Progenitor cell of endocrine pancreas (in vitro differentiated cells): ENCODE data around the gene WT1. TPM values are rescaled to one million over a fixed set of nuclear protein-coding genes. Genes with fewer than 3 reads are reported as not detected.

Experiments
- DNase-seq: peaks from one replicate; pipeline ENCODE4 v3.0.0; 2021; ENCODE audit warnings: low spot score; ENCODE audit not compliant: unreplicated experiment
- H3K27ac Mint-ChIP-seq: 2 replicates; pipeline ENCODE4 v1.8.0; 2021; ENCODE audit warnings: mild to moderate bottlenecking, moderate library complexity, mixed read lengths
- H3K27me3 Mint-ChIP-seq: 2 replicates; pipeline ENCODE4 v1.8.0; 2021; ENCODE audit warnings: mixed read lengths
- H3K36me3 Mint-ChIP-seq: 2 replicates; pipeline ENCODE4 v1.8.0; 2022; ENCODE audit warnings: mixed read lengths; ENCODE audit not compliant: insufficient read depth
- H3K4me1 Mint-ChIP-seq: 2 replicates; pipeline ENCODE4 v1.8.0; 2021; ENCODE audit warnings: low read depth, mixed read lengths
- H3K4me3 Mint-ChIP-seq: 2 replicates; pipeline ENCODE4 v1.8.0; 2021; ENCODE audit warnings: low read depth, mild to moderate bottlenecking, moderate library complexity, mixed read lengths
- H3K9me3 Mint-ChIP-seq: 2 replicates; pipeline ENCODE4 v1.8.0; 2021; ENCODE audit warnings: low read depth, mixed read lengths
- total RNA-seq: library from RNA; stranded (reverse); gene quantifications from 2 replicates; pipeline ENCODE4 v1.2.1, GENCODE V29; 2021
- TF ChIP-seq, protein P1 (sequence below): fragments of 200-600 bp; sonication (generic); IDR thresholded peaks from one replicate; pipeline ENCODE4 v1.5.0; 2021; ENCODE audit warnings: antibody characterized with exemption, mild to moderate bottlenecking; ENCODE audit not compliant: unreplicated experiment

WT1 gene
- total RNA-seq, 1 donor from 2014 or later = not detected

DNA sequence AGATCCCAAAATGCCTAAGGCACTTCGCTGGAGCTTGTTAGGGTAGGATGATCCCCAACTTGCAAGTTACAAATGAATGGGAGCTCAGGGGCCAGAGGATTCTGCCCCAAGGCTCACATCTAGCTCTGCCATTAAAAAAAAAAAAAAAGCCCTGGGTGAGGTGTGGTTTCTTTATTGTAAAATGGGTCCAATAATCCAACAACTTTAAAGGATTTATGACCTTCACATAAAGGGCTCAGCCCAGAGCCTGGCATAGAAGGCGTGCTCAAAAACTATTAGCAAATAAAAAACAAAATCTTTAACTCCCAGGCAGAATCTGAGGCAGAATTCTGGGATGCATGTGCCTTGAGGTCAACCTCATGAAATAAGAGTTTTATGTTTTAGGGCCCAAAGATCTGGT lies 42.5 kb downstream of the WT1 start:
- TF ChIP-seq, protein P1, sequence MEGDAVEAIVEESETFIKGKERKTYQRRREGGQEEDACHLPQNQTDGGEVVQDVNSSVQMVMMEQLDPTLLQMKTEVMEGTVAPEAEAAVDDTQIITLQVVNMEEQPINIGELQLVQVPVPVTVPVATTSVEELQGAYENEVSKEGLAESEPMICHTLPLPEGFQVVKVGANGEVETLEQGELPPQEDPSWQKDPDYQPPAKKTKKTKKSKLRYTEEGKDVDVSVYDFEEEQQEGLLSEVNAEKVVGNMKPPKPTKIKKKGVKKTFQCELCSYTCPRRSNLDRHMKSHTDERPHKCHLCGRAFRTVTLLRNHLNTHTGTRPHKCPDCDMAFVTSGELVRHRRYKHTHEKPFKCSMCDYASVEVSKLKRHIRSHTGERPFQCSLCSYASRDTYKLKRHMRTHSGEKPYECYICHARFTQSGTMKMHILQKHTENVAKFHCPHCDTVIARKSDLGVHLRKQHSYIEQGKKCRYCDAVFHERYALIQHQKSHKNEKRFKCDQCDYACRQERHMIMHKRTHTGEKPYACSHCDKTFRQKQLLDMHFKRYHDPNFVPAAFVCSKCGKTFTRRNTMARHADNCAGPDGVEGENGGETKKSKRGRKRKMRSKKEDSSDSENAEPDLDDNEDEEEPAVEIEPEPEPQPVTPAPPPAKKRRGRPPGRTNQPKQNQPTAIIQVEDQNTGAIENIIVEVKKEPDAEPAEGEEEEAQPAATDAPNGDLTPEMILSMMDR = no peak
- Mint-ChIP-seq H3K9me3 (no peaks in the 10 kb centered on the region), H3K36me3 (no peaks in the 10 kb centered on the region), H3K4me3 (no peak overlapping the region), H3K27ac (no peak overlapping the region), H3K4me1 (no peaks in the 10 kb centered on the region), H3K27me3 (peaks cover 40% of the 10 kb centered on the region)
- no peak for DNase-seq

DNA sequence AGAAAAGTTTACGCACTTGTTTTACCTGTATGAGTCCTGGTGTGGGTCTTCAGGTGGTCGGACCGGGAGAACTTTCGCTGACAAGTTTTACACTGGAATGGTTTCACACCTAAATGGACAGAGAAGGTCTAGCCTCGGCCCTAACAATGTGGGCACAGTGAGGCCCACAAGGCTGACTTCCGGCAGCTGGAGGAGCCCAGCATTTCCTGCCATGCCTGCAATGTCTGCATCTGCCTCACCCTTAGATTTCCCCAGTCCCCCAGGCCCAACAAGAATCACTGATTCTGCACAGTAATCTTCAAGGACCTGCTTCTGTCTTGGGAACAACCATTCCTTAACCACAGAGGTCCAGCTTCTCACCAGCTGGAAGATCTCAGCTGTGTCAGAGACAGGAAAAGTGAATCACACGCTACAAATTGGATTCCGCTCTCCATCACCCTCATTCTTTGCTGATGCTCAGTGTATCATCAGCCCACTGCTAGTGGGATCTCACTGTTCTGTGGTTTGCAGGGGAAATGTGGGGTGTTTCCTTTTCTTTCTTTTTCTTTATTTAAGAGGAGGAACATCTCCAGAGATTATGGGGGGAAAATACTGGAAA lies 43.3 kb downstream of the WT1 start:
- no peaks in the 10 kb centered on the region for H3K9me3 Mint-ChIP-seq
- TF ChIP-seq, protein P1 = no peak
- no peak for DNase-seq
- no peaks in the 10 kb centered on the region for H3K36me3 Mint-ChIP-seq
- H3K27ac Mint-ChIP-seq = no peak overlapping the region
- no peak overlapping the region for H3K4me3 Mint-ChIP-seq
- H3K4me1 Mint-ChIP-seq = no peaks in the 10 kb centered on the region
- peaks cover 46% of the 10 kb centered on the region for H3K27me3 Mint-ChIP-seq

DNA sequence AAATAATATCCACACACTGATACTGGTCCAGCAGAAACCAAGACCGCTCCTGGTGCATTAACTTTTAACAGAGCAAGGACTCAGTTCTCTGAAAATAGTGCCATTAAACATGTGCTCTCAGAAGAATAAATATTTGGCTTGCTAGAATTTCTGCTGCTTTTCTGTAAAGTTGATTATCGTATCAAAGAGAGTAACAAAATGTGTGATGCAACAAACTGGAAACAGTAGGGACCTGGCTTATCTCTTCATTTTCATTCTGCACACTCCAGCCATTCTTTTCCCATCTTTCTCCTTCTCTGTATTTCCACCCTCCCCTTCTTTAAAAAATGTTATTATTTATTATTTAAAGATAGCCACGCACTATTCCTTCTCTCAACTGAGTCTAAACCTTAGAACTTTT lies 43.9 kb downstream of the WT1 start:
- Mint-ChIP-seq H3K4me1 (no peaks in the 10 kb centered on the region), H3K4me3 (no peak overlapping the region), H3K36me3 (no peaks in the 10 kb centered on the region), H3K9me3 (no peaks in the 10 kb centered on the region), H3K27me3 (peaks cover 50% of the 10 kb centered on the region), H3K27ac (no peak overlapping the region)
- TF ChIP-seq, protein P1 = no peak
- DNase-seq = no peak

DNA sequence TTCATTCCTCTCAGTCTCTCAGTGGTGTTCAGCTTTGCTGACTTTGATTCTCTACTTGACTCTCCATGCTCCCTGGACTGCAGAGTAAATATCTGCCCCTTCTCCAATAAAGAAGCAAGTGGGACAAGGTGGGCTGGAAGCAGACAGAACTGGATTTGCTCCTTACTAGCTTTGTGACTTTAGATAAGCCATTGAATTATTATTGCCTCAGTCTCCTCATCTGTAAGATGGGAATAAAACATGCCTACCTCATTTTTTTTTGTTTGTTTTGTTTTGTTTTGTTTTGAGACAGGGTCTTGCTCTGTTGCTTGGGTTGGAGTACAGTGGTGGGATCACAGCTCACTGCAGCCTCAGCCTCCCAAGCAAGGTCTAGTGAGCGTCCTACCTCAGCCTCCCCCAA lies 44.6 kb downstream of the WT1 start:
- H3K27me3 Mint-ChIP-seq = peaks cover 50% of the 10 kb centered on the region
- H3K4me1 Mint-ChIP-seq = no peaks in the 10 kb centered on the region
- H3K4me3 Mint-ChIP-seq = no peak overlapping the region
- no peak for DNase-seq
- no peaks in the 10 kb centered on the region for H3K36me3 Mint-ChIP-seq
- TF ChIP-seq, protein P1 = no peak
- no peak overlapping the region for H3K27ac Mint-ChIP-seq
- H3K9me3 Mint-ChIP-seq = no peaks in the 10 kb centered on the region

DNA sequence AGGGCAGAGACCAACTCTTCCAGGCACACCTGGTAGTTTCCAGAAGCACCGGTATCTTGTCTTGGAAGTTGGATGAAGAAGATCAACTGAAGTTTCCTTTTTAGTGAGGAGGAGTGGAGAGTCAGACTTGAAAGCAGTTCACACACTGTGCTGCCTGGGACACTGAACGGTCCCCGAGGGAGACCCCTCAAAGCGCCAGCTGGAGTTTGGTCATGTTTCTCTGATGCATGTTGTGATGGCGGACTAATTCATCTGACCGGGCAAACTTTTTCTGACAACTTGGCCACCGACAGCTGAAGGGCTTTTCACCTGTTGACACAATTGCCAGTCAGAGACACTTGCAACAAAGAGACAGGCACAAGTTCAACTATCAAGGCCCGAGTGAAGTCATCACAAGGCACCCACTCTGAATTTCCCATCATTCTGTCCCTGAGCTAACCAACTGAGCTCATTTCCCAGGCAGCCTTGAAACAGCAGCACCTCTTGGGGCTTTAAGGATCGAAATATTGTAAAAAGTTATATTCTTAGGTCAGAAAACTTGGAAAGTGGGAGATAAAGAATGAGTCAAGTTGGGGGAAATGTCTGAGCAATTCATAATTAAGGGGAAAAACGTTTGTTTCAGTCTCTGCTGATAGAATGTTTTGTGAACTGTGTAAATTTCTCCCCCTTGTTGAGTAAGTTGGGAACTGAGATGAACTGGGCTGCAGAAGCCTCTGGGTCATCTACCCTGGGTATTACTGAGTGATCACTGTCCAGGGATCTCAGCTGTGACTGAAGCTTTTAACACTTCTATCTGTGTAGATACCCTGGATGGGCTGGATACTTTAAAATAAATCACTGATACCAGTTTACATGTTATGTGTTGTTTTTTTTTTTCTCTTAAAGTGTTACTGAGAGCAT lies 46.2 kb downstream of the WT1 start:
- no peaks in the 10 kb centered on the region for H3K36me3 Mint-ChIP-seq
- peaks cover 51% of the 10 kb centered on the region for H3K27me3 Mint-ChIP-seq
- no peaks in the 10 kb centered on the region for H3K9me3 Mint-ChIP-seq
- TF ChIP-seq, protein P1 = no peak
- no peak overlapping the region for H3K4me3 Mint-ChIP-seq
- no peak overlapping the region for H3K27ac Mint-ChIP-seq
- no peaks in the 10 kb centered on the region for H3K4me1 Mint-ChIP-seq
- DNase-seq = no peak
